GM12878 (cell line): ENCODE results near the gene ZNF57. TPM values are rescaled to one million over a fixed set of nuclear protein-coding genes. Genes with fewer than 3 reads are reported as not detected.

Experiments used
- CBX3 ChIP-seq: fragments of 200-600 bp; sonication (generic); IDR thresholded peaks from 2 replicates; pipeline ENCODE4 v1.6.1; 2016; ENCODE audit warnings: low read depth, borderline replicate concordance
- CHD2 ChIP-seq: IDR thresholded peaks from 2 replicates; pipeline ENCODE4 v1.6.1; 2011; ENCODE audit warnings: low read depth, low read length, improper control_type of control experiment, borderline replicate concordance
- CHD4 ChIP-seq: fragments of 200-600 bp; sonication (generic); IDR thresholded peaks from 2 replicates; pipeline ENCODE4 v1.6.1; 2016; ENCODE audit warnings: mild to moderate bottlenecking
- CREM ChIP-seq: IDR thresholded peaks from 2 replicates; pipeline ENCODE4 v1.6.1; 2014; ENCODE audit warnings: antibody characterized with exemption, low read depth
- FOS ChIP-seq: IDR thresholded peaks from 3 replicates; pipeline ENCODE4 v1.6.1; 2011; ENCODE audit warnings: borderline replicate concordance; ENCODE audit not compliant: insufficient read length; ENCODE audit errors: extremely low read depth
- GATAD2B ChIP-seq: fragments of 450-650 bp; conservative IDR thresholded peaks from 2 replicates; pipeline ENCODE4 v1.6.1; 2017; ENCODE audit warnings: low read depth, mild to moderate bottlenecking, moderate library complexity
- HDGF ChIP-seq: fragments of 450-650 bp; IDR thresholded peaks from 2 replicates; pipeline ENCODE4 v1.6.1; 2016; ENCODE audit warnings: antibody characterized with exemption
- KLF5 ChIP-seq: fragments of 450-650 bp; IDR thresholded peaks from 2 replicates; pipeline ENCODE4 v1.6.1; 2014; ENCODE audit warnings: mild to moderate bottlenecking; ENCODE audit not compliant: partially characterized antibody
- MEF2B ChIP-seq: fragments of 450-650 bp; IDR thresholded peaks from 2 replicates; pipeline ENCODE4 v1.6.1; 2018; ENCODE audit warnings: mild to moderate bottlenecking, moderate library complexity; ENCODE audit not compliant: partially characterized antibody, poor library complexity, severe bottlenecking
- MYC ChIP-seq: IDR thresholded peaks from 2 replicates; pipeline ENCODE4 v1.6.1; 2011; ENCODE audit warnings: mild to moderate bottlenecking, low read length, moderate library complexity, inconsistent platforms; ENCODE audit not compliant: insufficient read depth, insufficient replicate concordance, insufficient read length, severe bottlenecking
- NFYA ChIP-seq: IDR thresholded peaks from 2 replicates; pipeline ENCODE4 v1.6.1; 2011; ENCODE audit warnings: low read depth, mild to moderate bottlenecking, low read length, improper control_type of control experiment, borderline replicate concordance
- NR2F1 ChIP-seq: fragments of 450-650 bp; conservative IDR thresholded peaks from 2 replicates; pipeline ENCODE4 v1.6.1; 2017; ENCODE audit warnings: mild to moderate bottlenecking
- POLR2A ChIP-seq: IDR thresholded peaks from 2 replicates; pipeline ENCODE4 v1.6.1; 2011; ENCODE audit warnings: low read depth, mild to moderate bottlenecking, low read length
- SP1 ChIP-seq: IDR thresholded peaks from one replicate; pipeline ENCODE4 v1.6.1; 2011; ENCODE audit warnings: low read depth, low read length
- polyA plus RNA-seq, 11 experiments: library from polyadenylated mRNA; depleted of rRNA in 4 of 11; unstranded in 6 of 11; stranded (reverse) in 5 of 11; fragments of >200 nt; fragmentation: Nextera tagmentation in 4 of 11; fragmentation: Illumina TruSeq in 1 of 11; extraction: Ambion mirVana in 4 of 11; extraction: Trizol in 1 of 11; gene quantifications; 1 replicate in 1 of 11; 2 replicates in 10 of 11; pipeline versions ENCODE4 v1.2.1 to v1.2.3, GENCODE V29; 2011 to 2016; ENCODE audit warnings: inconsistent platforms in 2 of 11, missing spikeins in 2 of 11, low read depth in 1 of 11
- total RNA-seq, 4 experiments: library from RNA; depleted of rRNA in 3 of 4; stranded (reverse); fragments of >200 nt in 3 of 4; fragmentation: Illumina TruSeq in 1 of 4; extraction: Trizol in 1 of 4; gene quantifications; 2 replicates each; pipeline versions ENCODE4 v1.2.1 to v1.2.3, GENCODE V29; 2013 to 2021
- TF ChIP-seq, protein P1 (sequence below): fragments of 450-650 bp; IDR thresholded peaks from 2 replicates; pipeline ENCODE4 v1.6.1; 2017; ENCODE audit warnings: mild to moderate bottlenecking, low read depth, inconsistent platforms; ENCODE audit not compliant: poor library complexity, severe bottlenecking
- TF ChIP-seq, protein P2 (sequence below): IDR thresholded peaks from 2 replicates; pipeline ENCODE4 v1.6.1; 2011; ENCODE audit warnings: low read depth, low read length, improper control_type of control experiment, borderline replicate concordance
- TF ChIP-seq, protein P3 (sequence below): fragments of 150-350 bp; IDR thresholded peaks from 2 replicates; pipeline ENCODE4 v1.6.1; 2016; ENCODE audit warnings: low read depth, low read length
- TF ChIP-seq, protein P4 (sequence below): fragments of 450-650 bp; conservative IDR thresholded peaks from 2 replicates; pipeline ENCODE4 v1.6.1; 2017; ENCODE audit warnings: mild to moderate bottlenecking, moderate library complexity

ZNF57 gene
- total and polyA plus RNA-seq, 10 of the 15 experiments (the other 5 are each of a cell fraction or from before 2014, with no cell fraction given): 2.7 to 8.9 (median 5.8) TPM

DNA sequence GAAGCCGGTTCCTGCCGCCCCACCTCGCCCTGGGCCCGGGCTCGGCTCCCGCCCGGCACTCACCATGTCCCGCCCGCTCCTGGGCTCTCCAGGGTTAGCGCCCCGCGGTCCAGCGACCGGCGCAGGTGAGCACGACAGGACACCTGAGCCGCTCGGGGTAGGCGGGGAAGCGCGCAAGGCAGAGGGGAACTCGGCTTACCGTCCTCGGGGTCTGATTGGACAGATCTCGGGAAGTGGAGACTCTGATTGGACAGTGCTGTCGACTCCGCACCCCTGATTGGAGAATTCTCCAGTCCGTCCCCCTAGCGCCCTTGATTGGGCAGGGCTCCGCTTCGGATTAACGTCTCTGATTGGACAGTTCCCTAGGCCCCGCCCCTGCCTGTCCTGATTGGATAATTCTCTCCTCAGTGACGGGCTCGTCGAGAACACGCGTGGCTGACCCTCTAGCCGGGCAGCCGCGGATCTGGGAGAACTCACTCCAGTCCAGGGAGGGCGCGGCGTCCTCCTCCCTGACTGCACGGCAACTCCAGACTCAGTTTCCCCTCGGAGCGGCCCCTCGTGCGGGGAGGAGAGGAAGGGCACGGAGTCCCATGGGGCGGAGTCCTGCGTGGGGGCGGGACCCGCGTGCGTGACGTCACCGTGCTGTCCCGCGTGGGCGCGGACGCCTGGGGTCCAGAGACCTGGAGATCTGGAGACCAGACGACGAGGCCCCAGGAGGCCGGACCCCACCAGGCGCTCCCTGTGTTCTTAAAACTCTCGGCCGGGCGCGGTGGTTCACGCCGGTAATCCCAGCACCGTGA is 44.2 kb downstream of the ZNF57 start, which contains the start of gene ZNF77 (continued):
- TF ChIP-seq, protein P1, sequence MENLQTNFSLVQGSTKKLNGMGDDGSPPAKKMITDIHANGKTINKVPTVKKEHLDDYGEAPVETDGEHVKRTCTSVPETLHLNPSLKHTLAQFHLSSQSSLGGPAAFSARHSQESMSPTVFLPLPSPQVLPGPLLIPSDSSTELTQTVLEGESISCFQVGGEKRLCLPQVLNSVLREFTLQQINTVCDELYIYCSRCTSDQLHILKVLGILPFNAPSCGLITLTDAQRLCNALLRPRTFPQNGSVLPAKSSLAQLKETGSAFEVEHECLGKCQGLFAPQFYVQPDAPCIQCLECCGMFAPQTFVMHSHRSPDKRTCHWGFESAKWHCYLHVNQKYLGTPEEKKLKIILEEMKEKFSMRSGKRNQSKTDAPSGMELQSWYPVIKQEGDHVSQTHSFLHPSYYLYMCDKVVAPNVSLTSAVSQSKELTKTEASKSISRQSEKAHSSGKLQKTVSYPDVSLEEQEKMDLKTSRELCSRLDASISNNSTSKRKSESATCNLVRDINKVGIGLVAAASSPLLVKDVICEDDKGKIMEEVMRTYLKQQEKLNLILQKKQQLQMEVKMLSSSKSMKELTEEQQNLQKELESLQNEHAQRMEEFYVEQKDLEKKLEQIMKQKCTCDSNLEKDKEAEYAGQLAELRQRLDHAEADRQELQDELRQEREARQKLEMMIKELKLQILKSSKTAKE: peak; percentile 79
- TF ChIP-seq POLR2A (peak; percentile 81), GATAD2B (peak; percentile 93), NR2F1 (peak; percentile 55), MEF2B (peak; percentile 35), CREM (peak; percentile 92), NFYA (peak; percentile 99), HDGF (peak; percentile 52; the same call in 1 of the 2 replicates), MYC (no peak), CHD2 (peak; percentile 97), SP1 (peak; percentile 100), CHD4 (peak; percentile 98), CBX3 (no peak), KLF5 (peak; percentile 67), FOS (peak; percentile 100)
- TF ChIP-seq, protein P2, sequence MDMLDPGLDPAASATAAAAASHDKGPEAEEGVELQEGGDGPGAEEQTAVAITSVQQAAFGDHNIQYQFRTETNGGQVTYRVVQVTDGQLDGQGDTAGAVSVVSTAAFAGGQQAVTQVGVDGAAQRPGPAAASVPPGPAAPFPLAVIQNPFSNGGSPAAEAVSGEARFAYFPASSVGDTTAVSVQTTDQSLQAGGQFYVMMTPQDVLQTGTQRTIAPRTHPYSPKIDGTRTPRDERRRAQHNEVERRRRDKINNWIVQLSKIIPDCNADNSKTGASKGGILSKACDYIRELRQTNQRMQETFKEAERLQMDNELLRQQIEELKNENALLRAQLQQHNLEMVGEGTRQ: no peak
- TF ChIP-seq, protein P3, sequence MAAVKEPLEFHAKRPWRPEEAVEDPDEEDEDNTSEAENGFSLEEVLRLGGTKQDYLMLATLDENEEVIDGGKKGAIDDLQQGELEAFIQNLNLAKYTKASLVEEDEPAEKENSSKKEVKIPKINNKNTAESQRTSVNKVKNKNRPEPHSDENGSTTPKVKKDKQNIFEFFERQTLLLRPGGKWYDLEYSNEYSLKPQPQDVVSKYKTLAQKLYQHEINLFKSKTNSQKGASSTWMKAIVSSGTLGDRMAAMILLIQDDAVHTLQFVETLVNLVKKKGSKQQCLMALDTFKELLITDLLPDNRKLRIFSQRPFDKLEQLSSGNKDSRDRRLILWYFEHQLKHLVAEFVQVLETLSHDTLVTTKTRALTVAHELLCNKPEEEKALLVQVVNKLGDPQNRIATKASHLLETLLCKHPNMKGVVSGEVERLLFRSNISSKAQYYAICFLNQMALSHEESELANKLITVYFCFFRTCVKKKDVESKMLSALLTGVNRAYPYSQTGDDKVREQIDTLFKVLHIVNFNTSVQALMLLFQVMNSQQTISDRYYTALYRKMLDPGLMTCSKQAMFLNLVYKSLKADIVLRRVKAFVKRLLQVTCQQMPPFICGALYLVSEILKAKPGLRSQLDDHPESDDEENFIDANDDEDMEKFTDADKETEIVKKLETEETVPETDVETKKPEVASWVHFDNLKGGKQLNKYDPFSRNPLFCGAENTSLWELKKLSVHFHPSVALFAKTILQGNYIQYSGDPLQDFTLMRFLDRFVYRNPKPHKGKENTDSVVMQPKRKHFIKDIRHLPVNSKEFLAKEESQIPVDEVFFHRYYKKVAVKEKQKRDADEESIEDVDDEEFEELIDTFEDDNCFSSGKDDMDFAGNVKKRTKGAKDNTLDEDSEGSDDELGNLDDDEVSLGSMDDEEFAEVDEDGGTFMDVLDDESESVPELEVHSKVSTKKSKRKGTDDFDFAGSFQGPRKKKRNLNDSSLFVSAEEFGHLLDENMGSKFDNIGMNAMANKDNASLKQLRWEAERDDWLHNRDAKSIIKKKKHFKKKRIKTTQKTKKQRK: peak; percentile 92
- TF ChIP-seq, protein P4, sequence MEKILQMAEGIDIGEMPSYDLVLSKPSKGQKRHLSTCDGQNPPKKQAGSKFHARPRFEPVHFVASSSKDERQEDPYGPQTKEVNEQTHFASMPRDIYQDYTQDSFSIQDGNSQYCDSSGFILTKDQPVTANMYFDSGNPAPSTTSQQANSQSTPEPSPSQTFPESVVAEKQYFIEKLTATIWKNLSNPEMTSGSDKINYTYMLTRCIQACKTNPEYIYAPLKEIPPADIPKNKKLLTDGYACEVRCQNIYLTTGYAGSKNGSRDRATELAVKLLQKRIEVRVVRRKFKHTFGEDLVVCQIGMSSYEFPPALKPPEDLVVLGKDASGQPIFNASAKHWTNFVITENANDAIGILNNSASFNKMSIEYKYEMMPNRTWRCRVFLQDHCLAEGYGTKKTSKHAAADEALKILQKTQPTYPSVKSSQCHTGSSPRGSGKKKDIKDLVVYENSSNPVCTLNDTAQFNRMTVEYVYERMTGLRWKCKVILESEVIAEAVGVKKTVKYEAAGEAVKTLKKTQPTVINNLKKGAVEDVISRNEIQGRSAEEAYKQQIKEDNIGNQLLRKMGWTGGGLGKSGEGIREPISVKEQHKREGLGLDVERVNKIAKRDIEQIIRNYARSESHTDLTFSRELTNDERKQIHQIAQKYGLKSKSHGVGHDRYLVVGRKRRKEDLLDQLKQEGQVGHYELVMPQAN: no peak; the same call in none of the 2 replicates
